Endothelial cell of umbilical vein (primary cell): ENCODE data around the gene POU6F2. TPM values are rescaled to one million over a fixed set of nuclear protein-coding genes. Genes with fewer than 3 reads are reported as not detected.

Experiments
- BruUV-seq: library from RNA; stranded (reverse); fragments of 400-500 nt; replicated peaks from 2 replicates; lab custom pipeline; 2021; lab: Mats Ljungman, UMichigan
- CTCF ChIA-PET: fragments of 300-600, 350-600 bp; sonication (Branson Sonifier 250); formaldehyde crosslinking; loops from one replicate; lab custom pipeline; 2021; ENCODE audit warnings: antibody characterized with exemption, inconsistent platforms; lab: Charles Lee
- POLR2A ChIA-PET: fragments of 300-600, 350-600 bp; sonication (Branson Sonifier 250); formaldehyde crosslinking; loops from one replicate; lab custom pipeline; 2021; ENCODE audit warnings: antibody characterized with exemption, inconsistent platforms; lab: Charles Lee
- DNase-seq: peaks from one replicate; pipeline ENCODE4 v3.0.0-alpha.2; 2011; ENCODE audit warnings: low read depth, low spot score
- FAIRE-seq: peaks from 2 replicates; lab custom pipeline; 2011; peaks lifted over from hg19 to GRCh38; lab: Jason Lieb, UNC
- H2AFZ ChIP-seq: 2 replicates; pipeline ENCODE4 v1.6.0; 2012; ENCODE audit warnings: low read depth, low read length, control low read depth, inconsistent platforms
- H3K27ac ChIP-seq: 2 replicates; pipeline ENCODE4 v1.5.1; 2011; ENCODE audit warnings: low read depth, mild to moderate bottlenecking, control low read depth, low read length, moderate library complexity; ENCODE audit not compliant: insufficient read depth
- H3K27me3 ChIP-seq, 2 experiments: 2 replicates each; pipeline versions ENCODE4 v1.6.0 to v1.6.1; 2011; ENCODE audit warnings: low read length in 2 of 2, mixed read lengths in 1 of 2; ENCODE audit not compliant: control insufficient read depth in 2 of 2, insufficient read depth in 2 of 2
- H3K36me3 ChIP-seq, 2 experiments: 2 replicates in 1 of 2; 3 replicates in 1 of 2; pipeline ENCODE4 v1.5.1; 2011; ENCODE audit warnings: low read length in 2 of 2, mild to moderate bottlenecking in 1 of 2, moderate library complexity in 1 of 2; ENCODE audit not compliant: control insufficient read depth in 2 of 2, insufficient read depth in 2 of 2; ENCODE audit errors: extremely low read depth in 1 of 2
- H3K4me1 ChIP-seq: 3 replicates; pipeline ENCODE4 v1.5.1; 2011; ENCODE audit warnings: mild to moderate bottlenecking, low read length; ENCODE audit not compliant: control insufficient read depth, insufficient read depth; ENCODE audit errors: extremely low read depth
- H3K4me2 ChIP-seq: 2 replicates; pipeline ENCODE4 v1.6.1; 2011; ENCODE audit warnings: low read length, control low read depth, mixed read lengths; ENCODE audit not compliant: insufficient read depth
- H3K4me3 ChIP-seq, 3 experiments: fragments of 200-600 bp in 1 of 3; sonication (generic), shearing (Covaris generic) in 1 of 3; replicated peaks in 1 of 3; 2 replicates each; pipeline ENCODE4 v1.5.1; 2011 to 2016; ENCODE audit warnings: control low read depth in 3 of 3, low read length in 3 of 3, mild to moderate bottlenecking in 2 of 3, inconsistent platforms in 1 of 3, low read depth in 1 of 3, moderate library complexity in 1 of 3; ENCODE audit not compliant: insufficient read depth in 1 of 3
- H3K79me2 ChIP-seq: 2 replicates; pipeline ENCODE4 v1.6.0; 2012; ENCODE audit warnings: low read length, inconsistent platforms; ENCODE audit not compliant: control insufficient read depth, insufficient read depth
- H3K9ac ChIP-seq: replicated peaks from 2 replicates; pipeline ENCODE3; 2011; ENCODE audit warnings: low read length, control low read depth; ENCODE audit not compliant: insufficient read depth; ENCODE audit errors: extremely low read depth
- H3K9me1 ChIP-seq: replicated peaks from 3 replicates; pipeline ENCODE4 v1.6.0; 2011; ENCODE audit warnings: mild to moderate bottlenecking, low read length; ENCODE audit not compliant: control insufficient read depth, insufficient read depth; ENCODE audit errors: extremely low read depth
- H3K9me3 ChIP-seq: replicated peaks from 2 replicates; pipeline ENCODE4 v1.5.1; 2012; ENCODE audit warnings: low read length, inconsistent platforms; ENCODE audit not compliant: control insufficient read depth, insufficient read depth
- H4K20me1 ChIP-seq: replicated peaks from 2 replicates; pipeline ENCODE3; 2011; ENCODE audit warnings: mild to moderate bottlenecking, low read length; ENCODE audit not compliant: control insufficient read depth, insufficient read depth; ENCODE audit errors: extremely low read depth
- CTCF ChIP-seq, 2 donors: IDR thresholded peaks; 1 replicate in 1 of 2; 2 replicates in 1 of 2; pipeline ENCODE4 v1.5.1; 2011; ENCODE audit warnings: low read length in 2 of 2, mild to moderate bottlenecking in 2 of 2, moderate library complexity in 2 of 2, control low read depth in 1 of 2, inconsistent platforms in 1 of 2, low read depth in 1 of 2; ENCODE audit not compliant: insufficient read depth in 1 of 2; ENCODE audit errors: extremely low read depth in 1 of 2
- EZH2 ChIP-seq: IDR thresholded peaks from 2 replicates; pipeline ENCODE4 v1.6.1; 2012; ENCODE audit warnings: borderline replicate concordance, low read depth, mild to moderate bottlenecking, moderate library complexity, low read length, inconsistent platforms; ENCODE audit not compliant: severe bottlenecking
- FOS ChIP-seq: IDR thresholded peaks from 2 replicates; pipeline ENCODE4 v1.6.1; 2011; ENCODE audit warnings: mild to moderate bottlenecking, low read length, moderate library complexity, borderline replicate concordance; ENCODE audit not compliant: insufficient read depth
- GATA2 ChIP-seq: IDR thresholded peaks from 2 replicates; pipeline ENCODE4 v1.7.0; 2011; ENCODE audit warnings: low read depth, mild to moderate bottlenecking, moderate library complexity, mixed read lengths, low read length; ENCODE audit not compliant: insufficient read length, insufficient read depth
- JUN ChIP-seq: IDR thresholded peaks from 2 replicates; pipeline ENCODE4 v1.6.1; 2011; ENCODE audit warnings: borderline replicate concordance, low read depth; ENCODE audit not compliant: insufficient read length, insufficient read depth
- MAX ChIP-seq: IDR thresholded peaks from 2 replicates; pipeline ENCODE4 v1.6.1; 2011; ENCODE audit not compliant: insufficient read depth, insufficient read length
- MYC ChIP-seq: IDR thresholded peaks from one replicate; pipeline ENCODE4 v1.6.1; 2011; ENCODE audit warnings: mild to moderate bottlenecking, low read depth, low read length
- POLR2A ChIP-seq: IDR thresholded peaks from 2 replicates; pipeline ENCODE4 v1.6.1; 2012; ENCODE audit warnings: low read depth, mild to moderate bottlenecking, control low read depth, low read length
- POLR2AphosphoS5 ChIP-seq: IDR thresholded peaks from 2 replicates; pipeline ENCODE4 v1.6.1; 2012; ENCODE audit warnings: low read depth, mild to moderate bottlenecking, control low read depth, low read length, moderate library complexity; ENCODE audit not compliant: insufficient read depth
- dilution Hi-C: fragments of 300-500 bp; cut with MboI; formaldehyde crosslinking; loops from one replicate; pipeline ENCODE4 v1.15.0; 2019; ENCODE audit warnings: low sequenced_read_pairs; ENCODE audit not compliant: extremely low pct_ligation_motif_present
- intact Hi-C: fragments of 100-400 bp; cut with micrococcal nuclease; formaldehyde crosslinking; loops from one replicate; pipeline ENCODE4 v1.10.0; 2022
- polyA plus RNA-seq, 4 experiments: library from polyadenylated mRNA; depleted of rRNA in 3 of 4; stranded (reverse) in 3 of 4; unstranded in 1 of 4; fragments of >200 nt; gene quantifications; 2 replicates each; pipeline versions ENCODE4 v1.2.1 to v1.2.3, GENCODE V29; 2011 to 2012; ENCODE audit warnings: missing spikeins in 1 of 4
- total RNA-seq: library from RNA; stranded (reverse); gene quantifications from 2 replicates; pipeline ENCODE4 v1.2.3, GENCODE V29; 2021

The POU6F2 gene
- total and polyA plus RNA-seq, 2 donors (not counting 3 experiments of a cell fraction or from before 2014, with no cell fraction given), result 0.29 TPM; not detected in 1

GRCh38 chr7:39374436-39375040 is 396.8 kb downstream of the POU6F2 start:
- BruUV-seq, result no TSS peak
- TF ChIP-seq MAX (no peak), JUN (no peak), POLR2AphosphoS5 (no peak), CTCF (IDR thresholded peaks at IDR 0.05; ENCODE audit: extremely low read depth in 1 of 2, insufficient read depth in 1 of 2, low read depth in 1 of 2, low read length in 2 of 2) (no peak), MYC (no peak), EZH2 (no peak), GATA2 (no peak), POLR2A (no peak), FOS (no peak)
- Histone ChIP-seq H3K9me1 (no peaks in the 10 kb centered on the region), H3K36me3 (no peaks in the 10 kb centered on the region), H3K9me3 (no peaks in the 10 kb centered on the region), H3K27ac (no peak overlapping the region), H4K20me1 (no peaks in the 10 kb centered on the region), H3K4me1 (no peaks in the 10 kb centered on the region), H2AFZ (no peak overlapping the region), H3K27me3 (no peaks in the 10 kb centered on the region), H3K4me3 (no peak overlapping the region), H3K9ac (no peak overlapping the region), H3K4me2 (no peak overlapping the region), H3K79me2 (no peaks in the 10 kb centered on the region)
- intact Hi-C loops, result no loop called here
- ChIA-PET CTCF (no interaction called here), POLR2A (no interaction called here)
- FAIRE-seq, result no peak
- dilution Hi-C loops, result no loop called here
- DNase-seq, result no peak
